Heart right ventricle (tissue), 16 donors: ENCODE data around the gene CYP4X1. TPM values are rescaled to one million over a fixed set of nuclear protein-coding genes. Genes with fewer than 3 reads are reported as not detected.
"Not testable (repeated sequence)": the region's sequence is repeated elsewhere in the genome, so short reads cannot be mapped to it uniquely, and the experiment has no call there.

Source experiments
- ATAC-seq, 8 donors: fragments of 200-7000 bp; cut with Tn5 transposase; one replicate each; pipeline ENCODE4 v1.9.1; 2020; ENCODE audit warnings: mild to moderate bottlenecking in 8 of 8, moderate library complexity in 8 of 8, moderate number of reproducible peaks in 1 of 8
- DNase-seq, 2 donors: peaks; one replicate each; pipeline ENCODE4 v3.0.0-alpha.2; 2020
- H3K27ac ChIP-seq, 10 donors: fragments of 200-600 bp; sonication (generic) in 2 of 10; one replicate each; pipeline versions ENCODE4 v1.5.0 to v1.8.0; 2020 to 2022; ENCODE audit warnings: mild to moderate bottlenecking in 3 of 10
- H3K27me3 ChIP-seq, 7 donors: fragments of 200-600 bp; one replicate each; pipeline ENCODE4 v1.8.0; 2021 to 2022; ENCODE audit warnings: mild to moderate bottlenecking in 2 of 7
- H3K36me3 ChIP-seq, 9 donors: fragments of 200-600 bp; sonication (generic) in 1 of 9; one replicate each; pipeline versions ENCODE4 v1.5.0 to v1.8.0; 2020 to 2022; ENCODE audit warnings: mild to moderate bottlenecking in 2 of 9
- H3K4me1 ChIP-seq, 9 donors: fragments of 200-600 bp; sonication (generic) in 1 of 9; one replicate each; pipeline versions ENCODE4 v1.5.0 to v1.8.0; 2020 to 2022; ENCODE audit warnings: mild to moderate bottlenecking in 4 of 9
- H3K4me3 ChIP-seq, 10 donors: fragments of 200-600 bp; sonication (generic) in 2 of 10; one replicate each; pipeline versions ENCODE4 v1.5.0 to v1.8.0; 2020 to 2022; ENCODE audit warnings: mild to moderate bottlenecking in 7 of 10, moderate library complexity in 2 of 10
- H3K9me3 ChIP-seq, 11 donors: fragments of 200-600 bp in 10 of 11; sonication (generic) in 2 of 11; one replicate each; pipeline versions ENCODE4 v1.5.0 to v1.8.0; 2013 to 2022; ENCODE audit warnings: mild to moderate bottlenecking in 2 of 11, control low read depth in 1 of 11, moderate library complexity in 1 of 11
- CTCF ChIP-seq, 9 donors: fragments of 200-600 bp; sonication (generic) in 2 of 9; IDR thresholded peaks; one replicate each; pipeline versions ENCODE4 v1.5.0 to v1.8.0; 2021 to 2022; ENCODE audit warnings: antibody characterized with exemption in 9 of 9, mild to moderate bottlenecking in 5 of 9, moderate library complexity in 1 of 9
- WGBS, 2 donors: extraction: QIAGEN DNeasy Blood & Tissue Kit; methylation state at CpG; one replicate each; pipeline ENCODE4 v1.1.7; 2013; ENCODE audit warnings: inconsistent platforms in 1 of 2; 5-methylcytosine and 5-hydroxymethylcytosine counted together
- intact Hi-C, 10 donors: fragments of 100-400 bp; cut with DNase I; formaldehyde crosslinking; loops; one replicate each; pipeline versions ENCODE4 v1.11.1 to v1.14.2; 2022
- long read RNA-seq, 3 donors: library from polyadenylated mRNA; unstranded; transcript quantifications; one replicate each; pipeline ENCODE4 v2.0.0, GENCODE V29; 2020 to 2021
- polyA plus RNA-seq, 2 donors: library from polyadenylated mRNA; stranded (reverse); fragments of 200-250 nt; gene quantifications; one replicate each; pipeline ENCODE4 v1.2.3, GENCODE V29; 2013
- total RNA-seq, 10 donors: library from RNA; stranded (reverse); fragmentation: NEBNext Ultra II Directional in 3 of 10; extraction: Animal tissue kit (Norgen Biotek cat#: 25700) in 3 of 10; gene quantifications; one replicate each; pipeline versions ENCODE4 v1.2.1 to v1.2.4, GENCODE V29; 2021 to 2023
- donor health status: Arrhythmogenic right ventricular cardiomyopathy.
- donor health status: ischemic (EF 13 %, LVEDD 7.1; RV severe dilation, severe dysfunction).
- donor health status: healthy with polysubstance abuse.
- donor health status: DM: no; HTN: yes; CAD: no.
- donor health status: DM: no; HTN: no; CAD: no.
- donor health status: ischemic (EF 25% LVEDD 6.9; RV normal size, moderate dysfunction).
- donor health status: ischemic (EF 25% LVEDD 5.7; RV mildly dilated, moderate dysfunction).
- donor health status: healthy.
- donor health status: DM: yes; HTN: yes; CAD: no.
- donor health status: Ischemic cardiomyopathy.
- donor health status: ischemic (EF 35%, LVEDD 5.7; RV mildly dilated, moderate dysfunction).
- donor health status: nonischemic (EF 11% LVEDD 7.7; RV severe dilation, severe dysfunction).
- donor health status: DM: yes; HTN: yes; CAD: no.
- donor health status: PGD.
- donor health status: ischemic (EF 29% LVEDD 5.4; RV normal size, mild dysfunction).
- donor health status: nonischemic (EF 23%, LVEDD 6.1; RV moderate dilation, normal function).

CYP4X1 gene
- total RNA-seq (1 to 10 TPM in 6 of 10 donors, under 1 TPM in 4; 0.28 to 2.2 (median 1.1) TPM), polyA plus RNA-seq (1 to 10 TPM; 2.1 to 4.1 TPM)
- long read RNA-seq, donor 1: 0 reads
- long read RNA-seq, donor 2, partial matches to known transcripts: 0 of 2 reads
- long read RNA-seq, donor 2, other reads (novel, unspliced or antisense): 1 of 2 reads
- long read RNA-seq, donor 3, partial matches to known transcripts: 0 of 3 reads
- long read RNA-seq, donor 3, other reads (novel, unspliced or antisense): 1 of 3 reads

GRCh38 chr1:47023268-47024140 lies at the start of gene CYP4X1:
CYP4X1 (plus strand) TSS chr1:47023669; CDS start chr1:47023818, 149 bp downstream.
- H3K4me3 ChIP-seq: peak within 1 kb of the TSS; percentile 27 to 67 (median 56)
- peak; percentile 66 to 80 for DNase-seq

GRCh38 chr1:46983166-46983829 lies 40.2 kb upstream of the CYP4X1 start:
- no peak overlapping the region for H3K4me3 ChIP-seq
- peaks cover 0 to 10% (median 0%) of the 10 kb centered on the region in 7 donors for H3K27me3 ChIP-seq
- no peak for TF ChIP-seq CTCF (IDR thresholded peaks at IDR 0.05)
- peaks cover 0 to 36% (median 0%) of the 10 kb centered on the region in 11 donors for H3K9me3 ChIP-seq
- H3K4me1 ChIP-seq: no peaks in the 10 kb centered on the region
- H3K36me3 ChIP-seq: no peaks in the 10 kb centered on the region
- DNase-seq: no peak
- intact Hi-C loops: no loop called here
- ATAC-seq: no peak
- WGBS, 2 donors: 37 to 50% methylated on average over 7 of the region's 7 CpGs
- no peak overlapping the region for H3K27ac ChIP-seq

More at GRCh38 chr1:47023268-47024140, at the start of gene CYP4X1:
- Histone ChIP-seq H3K27me3 (peaks cover 0 to 45% (median 18%) of the 10 kb centered on the region in 7 donors), H3K27ac (peak within 1 kb of the TSS; percentile 59 to 89 (median 82)), H3K4me1 (peaks cover 7 to 40% (median 18%) of the 10 kb centered on the region in 9 donors), H3K9me3 (no peaks in the 10 kb centered on the region), H3K36me3 (no peaks in the 10 kb centered on the region)
- intact Hi-C loops: no loop called here
- 2% methylated on average over 48 to 49 of the region's 49 CpGs for WGBS, 2 donors
- TF ChIP-seq CTCF (IDR thresholded peaks at IDR 0.05): no peak
- ATAC-seq: peak; percentile 81 to 93 (median 84)

- peaks cover 0 to 36% (median 0%) of the 10 kb centered on the region in 11 donors for H3K9me3 ChIP-seq
- TF ChIP-seq CTCF (IDR thresholded peaks at IDR 0.05): no peak
- intact Hi-C loops: no loop called here
- peaks cover 0 to 10% (median 0%) of the 10 kb centered on the region in 7 donors for H3K27me3 ChIP-seq
- no peaks in the 10 kb centered on the region for H3K4me1 ChIP-seq
- 20 to 31% methylated on average over 3 of the region's 3 CpGs for WGBS, 2 donors
- no peaks in the 10 kb centered on the region for H3K36me3 ChIP-seq
- ATAC-seq (no peak), DNase-seq (no peak)
- H3K27ac ChIP-seq: no peak overlapping the region
- no peak overlapping the region for H3K4me3 ChIP-seq
Observed at GRCh38 chr1:46983830-46984586, 39.5 kb upstream of the CYP4X1 start.

- not testable (repeated sequence) for ATAC-seq, H3K4me3 ChIP-seq, H3K36me3 ChIP-seq, DNase-seq, H3K27me3 ChIP-seq, H3K4me1 ChIP-seq, H3K27ac ChIP-seq
- H3K9me3 ChIP-seq: peaks cover 0 to 24% (median 0%) of the 10 kb centered on the region in 11 donors
- WGBS, 2 donors: 77 to 80% methylated on average over 2 of the region's 2 CpGs
- intact Hi-C loops: loop anchor here in 5 of 10 donors (2.0 to 10.0 kb wide), 3 partner anchors 242 to 246 kb away; no protein-coding TSS in a partner anchor
Observed at GRCh38 chr1:46990541-46990940, 32.9 kb upstream of the CYP4X1 start.
